PC-3 (cell line): ENCODE results near the gene PLCB2. TPM values are rescaled to one million over a fixed set of nuclear protein-coding genes. Genes with fewer than 3 reads are reported as not detected.

Experiments used
- ATAC-seq: fragments of 200-7000 bp; cut with Tn5 transposase; 2 replicates; pipeline ENCODE4 v1.9.1; 2020; ENCODE audit warnings: mild to moderate bottlenecking, moderate library complexity
- BruUV-seq: library from RNA; stranded (reverse); fragments of 400-500 nt; replicated peaks from 2 replicates; lab custom pipeline; 2021; lab: Mats Ljungman, UMichigan
- CTCF ChIA-PET: fragments of 300-600 bp; sonication (Branson Sonifier 250); formaldehyde crosslinking; loops from one replicate; lab custom pipeline; 2022; ENCODE audit warnings: antibody characterized with exemption; lab: Charles Lee
- POLR2A ChIA-PET: fragments of 300-600 bp; sonication (Branson Sonifier 250); formaldehyde crosslinking; loops from one replicate; lab custom pipeline; 2022; ENCODE audit warnings: antibody characterized with exemption; ENCODE audit not compliant: unreplicated experiment; lab: Charles Lee
- DNase-seq: peaks from one replicate; pipeline ENCODE4 v3.0.0-alpha.2; 2015
- H2AFZ ChIP-seq: fragments of 300-600 bp; sonication (generic); 2 replicates; pipeline ENCODE4 v1.6.0; 2016; ENCODE audit warnings: antibody characterized with exemption, low read length
- H3F3A ChIP-seq: fragments of 300-600 bp; sonication (generic); one replicate; pipeline ENCODE4 v1.6.0; 2017; ENCODE audit warnings: antibody characterized with exemption, low read length, control low read depth, mild to moderate bottlenecking; ENCODE audit not compliant: unreplicated experiment
- H3K27ac ChIP-seq: fragments of 300-600 bp; sonication (generic); 2 replicates; pipeline ENCODE4 v1.5.1; 2016; ENCODE audit warnings: mild to moderate bottlenecking, low read length
- H3K27me3 ChIP-seq: fragments of 300-600 bp; sonication (generic); 2 replicates; pipeline ENCODE4 v1.6.1; 2016; ENCODE audit warnings: low read length, mixed read lengths
- H3K36me3 ChIP-seq: fragments of 300-600 bp; sonication (generic); 2 replicates; pipeline ENCODE4 v1.6.1; 2016; ENCODE audit warnings: low read depth, mixed run types, low read length, mixed read lengths
- H3K4me1 ChIP-seq: fragments of 300-600 bp; sonication (generic); 2 replicates; pipeline ENCODE4 v1.5.1; 2016; ENCODE audit warnings: low read length; ENCODE audit not compliant: insufficient read depth
- H3K4me2 ChIP-seq: fragments of 300-600 bp; sonication (generic); 2 replicates; pipeline ENCODE4 v1.6.0; 2016; ENCODE audit warnings: low read length
- H3K4me3 ChIP-seq: fragments of 300-600 bp; sonication (generic); 2 replicates; pipeline ENCODE4 v1.5.1; 2016; ENCODE audit warnings: mild to moderate bottlenecking, low read length, mixed read lengths
- H3K79me2 ChIP-seq: fragments of 300-600 bp; sonication (generic); 2 replicates; pipeline ENCODE4 v1.6.1; 2017; ENCODE audit warnings: low read length, mixed read lengths
- H3K9ac ChIP-seq: fragments of 300-600 bp; sonication (generic); 2 replicates; pipeline ENCODE4 v1.6.0; 2016; ENCODE audit warnings: mild to moderate bottlenecking, low read length
- H3K9me2 ChIP-seq: fragments of 300-600 bp; sonication (generic); replicated peaks from 2 replicates; pipeline ENCODE4 v1.6.1; 2016; ENCODE audit warnings: mixed run types, low read length, mixed read lengths
- H3K9me3 ChIP-seq: fragments of 300-600 bp; sonication (generic); 2 replicates; pipeline ENCODE4 v1.6.1; 2016; ENCODE audit warnings: low read length, mixed read lengths
- H4K20me1 ChIP-seq: fragments of 300-600 bp; sonication (generic); 2 replicates; pipeline ENCODE4 v1.6.1; 2016; ENCODE audit warnings: low read length, mixed read lengths
- CTCF ChIP-seq: fragments of 300-600 bp; sonication (generic); conservative IDR thresholded peaks from 2 replicates; pipeline ENCODE4 v1.5.1; 2017; ENCODE audit warnings: antibody characterized with exemption, low read depth, mild to moderate bottlenecking, low read length
- EZH2 ChIP-seq: fragments of 300-600 bp; sonication (generic); IDR thresholded peaks from one replicate; pipeline ENCODE4 v1.6.1; 2017; ENCODE audit warnings: antibody characterized with exemption, mild to moderate bottlenecking, low read length; ENCODE audit not compliant: unreplicated experiment
- EZH2phosphoT487 ChIP-seq: fragments of 300-600 bp; sonication (generic); IDR thresholded peaks from 2 replicates; pipeline ENCODE4 v1.6.1; 2018; ENCODE audit warnings: mild to moderate bottlenecking, antibody characterized with exemption, low read length, borderline replicate concordance
- intact Hi-C: fragments of 100-400 bp; cut with micrococcal nuclease; formaldehyde crosslinking; loops from 2 replicates; pipeline ENCODE4 v1.9.0; 2023
- total RNA-seq: library from RNA; depleted of rRNA; stranded (reverse); fragments of >200 nt; gene quantifications from 2 replicates; pipeline ENCODE4 v1.2.3, GENCODE V29; 2014

The PLCB2 gene
- total RNA-seq, 1 experiment from 2014 or later: 3.2 TPM

- BruUV-seq: no TSS peak
- H3K4me2 ChIP-seq: no peak overlapping the region
- no peak overlapping the region for H2AFZ ChIP-seq
- ATAC-seq (no peak), DNase-seq (no peak)
- no peaks in the 10 kb centered on the region for H3K27me3 ChIP-seq
- peaks cover 6% of the 10 kb centered on the region; the same call in 1 of the 2 replicates for H3K36me3 ChIP-seq
- H3K9me3 ChIP-seq: no peaks in the 10 kb centered on the region
- no peak overlapping the region for H3K4me3 ChIP-seq
- no peaks in the 10 kb centered on the region for H4K20me1 ChIP-seq
- H3K79me2 ChIP-seq: no peaks in the 10 kb centered on the region
- POLR2A ChIA-PET: no interaction called here
- no peak overlapping the region for H3K27ac ChIP-seq
- TF ChIP-seq CTCF (no peak), EZH2phosphoT487 (no peak), EZH2 (no peak)
- H3K9me2 ChIP-seq: no peaks in the 10 kb centered on the region
- intact Hi-C loops: no loop called here
- H3F3A ChIP-seq: no peaks in the 10 kb centered on the region
- H3K4me1 ChIP-seq: no peaks in the 10 kb centered on the region
- CTCF ChIA-PET: no interaction called here
- H3K9ac ChIP-seq: no peak overlapping the region
Measured at GRCh38 chr15:40276927-40277326, 30.8 kb downstream of the PLCB2 start.

GRCh38 chr15:40275954-40276353 is 31.8 kb downstream of the PLCB2 start:
- DNase-seq: no peak
- Histone ChIP-seq H3K9me3 (no peaks in the 10 kb centered on the region), H3K27ac (no peak overlapping the region), H3F3A (no peaks in the 10 kb centered on the region), H3K27me3 (no peaks in the 10 kb centered on the region), H3K9ac (no peak overlapping the region), H3K9me2 (no peaks in the 10 kb centered on the region), H3K4me3 (no peak overlapping the region), H3K79me2 (no peaks in the 10 kb centered on the region), H4K20me1 (no peaks in the 10 kb centered on the region), H2AFZ (no peak overlapping the region), H3K4me1 (no peaks in the 10 kb centered on the region), H3K4me2 (no peak overlapping the region), H3K36me3 (peaks cover 6% of the 10 kb centered on the region; the same call in 1 of the 2 replicates)
- BruUV-seq: no TSS peak
- ATAC-seq: no peak
- TF ChIP-seq CTCF (no peak), EZH2phosphoT487 (no peak), EZH2 (no peak)
- intact Hi-C loops: no loop called here
- POLR2A ChIA-PET: no interaction called here
- CTCF ChIA-PET: no interaction called here

- Histone ChIP-seq H3K36me3 (peaks cover 6% of the 10 kb centered on the region; the same call in 1 of the 2 replicates), H2AFZ (no peak overlapping the region), H3K4me1 (no peaks in the 10 kb centered on the region), H3K27me3 (no peaks in the 10 kb centered on the region), H3F3A (no peaks in the 10 kb centered on the region), H3K4me3 (no peak overlapping the region), H3K27ac (no peak overlapping the region), H3K79me2 (no peaks in the 10 kb centered on the region), H3K9me2 (no peaks in the 10 kb centered on the region), H3K9ac (no peak overlapping the region), H4K20me1 (no peaks in the 10 kb centered on the region), H3K9me3 (no peaks in the 10 kb centered on the region), H3K4me2 (no peak overlapping the region)
- CTCF ChIA-PET: no interaction called here
- TF ChIP-seq EZH2phosphoT487 (no peak), CTCF (no peak), EZH2 (no peak)
- no TSS peak for BruUV-seq
- ATAC-seq: no peak
- DNase-seq: no peak
- intact Hi-C loops: no loop called here
- POLR2A ChIA-PET: no interaction called here
Measured at GRCh38 chr15:40275523-40275922, 32.2 kb downstream of the PLCB2 start.
